Measurements from ENCODE around the gene TFF3. TPM values are rescaled to one million over a fixed set of nuclear protein-coding genes. Genes with fewer than 3 reads are reported as not detected.

The TFF3 gene
- total RNA-seq, 2 donors from 2014 or later = not detected

- Mint-ChIP-seq H3K36me3 (ENCODE audit: insufficient read depth in 2 of 2) (no peaks in the 10 kb centered on the region), H3K27me3 (ENCODE audit: low read depth) (no peaks in the 10 kb centered on the region), H3K27ac (no peak overlapping the region), H3K9me3 (no peaks in the 10 kb centered on the region), H3K4me1 (ENCODE audit: low read depth) (peaks cover 15% of the 10 kb centered on the region), H3K4me3 (no peak overlapping the region)
- DNase-seq (no peak), ATAC-seq (replicated peaks in 1 of 2) (no peak)
Measured at GRCh38 chr21:42312626-42313104, 2.5 kb downstream of the TFF3 start.

GRCh38 chr21:42311816-42312625, 3.2 kb downstream of the TFF3 start:
- peaks cover 15% of the 10 kb centered on the region for H3K4me1 Mint-ChIP-seq (ENCODE audit: low read depth)
- no peak for DNase-seq
- no peaks in the 10 kb centered on the region for H3K9me3 Mint-ChIP-seq
- H3K36me3 Mint-ChIP-seq (ENCODE audit: insufficient read depth in 2 of 2) = no peaks in the 10 kb centered on the region
- H3K27me3 Mint-ChIP-seq (ENCODE audit: low read depth) = peaks cover 2% of the 10 kb centered on the region
- no peak for ATAC-seq (replicated peaks in 1 of 2)
- no peak overlapping the region for H3K27ac Mint-ChIP-seq
- no peak overlapping the region for H3K4me3 Mint-ChIP-seq

DNA sequence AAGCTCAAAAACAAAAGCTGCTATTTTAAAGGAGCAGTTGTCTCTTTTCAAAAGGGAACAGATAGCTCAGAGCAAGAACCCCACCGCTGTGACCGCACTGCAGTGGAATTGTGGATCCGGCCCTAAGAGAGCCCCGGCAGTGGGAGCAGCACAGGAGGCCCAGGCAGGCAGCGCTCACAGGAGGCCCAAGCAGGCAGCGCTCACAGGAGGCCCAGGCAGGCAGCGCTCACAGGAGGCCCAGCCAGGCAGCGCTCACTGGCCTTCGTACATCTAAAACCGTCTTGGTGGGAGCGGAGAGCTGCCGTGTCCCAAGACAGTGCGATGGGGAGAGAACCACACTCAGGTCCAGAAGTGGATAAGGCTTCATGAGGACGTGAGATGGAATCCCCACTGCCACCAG, 4.0 kb downstream of the TFF3 start:
- no peak overlapping the region for H3K27ac Mint-ChIP-seq
- no peaks in the 10 kb centered on the region for H3K9me3 Mint-ChIP-seq
- peaks cover 15% of the 10 kb centered on the region for H3K4me1 Mint-ChIP-seq (ENCODE audit: low read depth)
- H3K36me3 Mint-ChIP-seq (ENCODE audit: insufficient read depth in 2 of 2) = no peaks in the 10 kb centered on the region
- no peak overlapping the region for H3K4me3 Mint-ChIP-seq
- ATAC-seq (replicated peaks in 1 of 2) (no peak), DNase-seq (no peak)
- peaks cover 5% of the 10 kb centered on the region for H3K27me3 Mint-ChIP-seq (ENCODE audit: low read depth)

DNA sequence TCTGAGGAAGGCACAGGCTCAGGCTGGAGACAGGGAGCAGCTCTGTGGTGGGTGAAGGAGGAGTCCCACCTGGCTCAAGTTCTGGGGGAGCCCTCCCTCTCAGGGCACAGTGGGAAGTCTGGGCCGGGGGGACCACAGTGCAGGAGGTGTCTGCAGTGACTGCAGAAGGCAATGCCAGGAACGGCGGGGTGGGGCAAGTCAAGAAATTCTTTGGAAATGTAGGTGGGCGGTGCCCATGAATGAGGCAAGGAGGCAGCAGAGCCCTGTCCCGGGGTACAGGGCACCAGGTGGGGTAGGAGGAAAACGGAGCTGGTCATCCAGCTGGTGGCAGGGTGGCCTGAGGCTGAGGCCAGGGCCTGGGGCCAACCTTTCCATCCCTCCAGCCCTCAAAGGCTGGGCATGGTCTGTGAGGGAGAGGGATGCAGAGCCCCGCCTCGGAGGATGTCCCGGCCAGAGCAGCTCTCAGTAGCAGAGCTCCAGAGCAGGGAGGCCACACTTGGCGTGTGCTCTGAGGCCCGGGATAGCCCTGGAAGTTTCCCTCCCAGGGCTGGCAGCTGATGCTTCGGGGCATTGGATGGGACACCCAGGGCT, 4.7 kb downstream of the TFF3 start:
- DNase-seq (no peak), ATAC-seq (replicated peaks in 1 of 2) (no peak)
- Mint-ChIP-seq H3K36me3 (ENCODE audit: insufficient read depth in 2 of 2) (no peaks in the 10 kb centered on the region), H3K27me3 (ENCODE audit: low read depth) (peaks cover 5% of the 10 kb centered on the region), H3K9me3 (no peaks in the 10 kb centered on the region), H3K27ac (no peak overlapping the region), H3K4me3 (no peak overlapping the region), H3K4me1 (ENCODE audit: low read depth) (peaks cover 15% of the 10 kb centered on the region)

- DNase-seq (peak; percentile 76 to 80), ATAC-seq (replicated peaks in 1 of 2) (peak; percentile 69 to 71)
- H3K4me1 Mint-ChIP-seq (ENCODE audit: low read depth) = peaks cover 15% of the 10 kb centered on the region
- H3K27ac Mint-ChIP-seq = no peak overlapping the region
- no peaks in the 10 kb centered on the region for H3K36me3 Mint-ChIP-seq (ENCODE audit: insufficient read depth in 2 of 2)
- no peaks in the 10 kb centered on the region for H3K9me3 Mint-ChIP-seq
- H3K27me3 Mint-ChIP-seq (ENCODE audit: low read depth) = peaks cover 5% of the 10 kb centered on the region
- peak overlapping the region in 1 of 2 donors; percentile 29 for H3K4me3 Mint-ChIP-seq
Measured at GRCh38 chr21:42309753-42310213, 5.4 kb downstream of the TFF3 start.

- Mint-ChIP-seq H3K36me3 (ENCODE audit: insufficient read depth in 2 of 2) (no peaks in the 10 kb centered on the region), H3K4me1 (ENCODE audit: low read depth) (peaks cover 15% of the 10 kb centered on the region), H3K9me3 (no peaks in the 10 kb centered on the region), H3K4me3 (no peak overlapping the region), H3K27ac (no peak overlapping the region), H3K27me3 (ENCODE audit: low read depth) (peaks cover 5% of the 10 kb centered on the region)
- DNase-seq (no peak), ATAC-seq (replicated peaks in 1 of 2) (peak; percentile 20 to 31)
Measured at GRCh38 chr21:42308914-42309752, 6.1 kb downstream of the TFF3 start.

DNA sequence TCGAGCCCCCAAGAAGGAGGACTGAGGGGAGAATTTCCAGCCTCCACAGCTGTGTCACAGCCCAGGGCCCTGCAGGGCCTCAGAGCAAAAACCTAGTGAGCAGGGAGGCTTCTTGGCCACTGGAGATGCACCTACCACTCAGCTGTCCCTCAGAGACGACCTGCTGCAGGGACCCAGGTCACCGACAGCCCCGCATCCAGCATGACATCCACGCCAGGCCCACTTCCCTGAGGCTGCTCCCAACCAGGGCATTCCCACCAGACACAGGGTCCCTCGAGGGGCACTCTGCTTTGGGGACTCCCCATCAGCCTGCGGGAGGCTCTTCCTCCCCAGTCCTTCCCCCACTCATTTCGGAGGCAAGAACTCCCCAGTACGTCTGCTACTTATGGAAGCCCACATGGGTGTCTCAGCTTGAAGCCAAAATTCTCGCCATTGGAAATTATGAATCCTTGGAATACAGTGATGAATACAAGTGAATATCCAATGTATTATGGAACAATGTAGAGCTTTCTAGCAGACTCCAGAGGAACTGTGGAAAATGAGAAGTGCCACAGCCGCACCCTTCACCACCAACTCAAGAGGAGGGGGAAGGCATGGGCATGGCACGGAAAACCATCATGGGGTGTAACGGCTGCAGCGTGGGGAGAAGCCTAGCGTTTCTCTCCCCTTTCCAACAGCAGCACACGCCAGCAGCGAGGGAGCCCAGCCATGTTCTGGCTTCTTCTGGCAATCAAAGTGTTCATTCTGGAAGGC, 6.9 kb downstream of the TFF3 start:
- Mint-ChIP-seq H3K27me3 (ENCODE audit: low read depth) (peaks cover 5% of the 10 kb centered on the region), H3K27ac (no peak overlapping the region), H3K36me3 (ENCODE audit: insufficient read depth in 2 of 2) (no peaks in the 10 kb centered on the region), H3K4me1 (ENCODE audit: low read depth) (peaks cover 15% of the 10 kb centered on the region), H3K4me3 (no peak overlapping the region), H3K9me3 (no peaks in the 10 kb centered on the region)
- ATAC-seq (replicated peaks in 1 of 2) (no peak), DNase-seq (no peak)

- H3K9me3 Mint-ChIP-seq = no peaks in the 10 kb centered on the region
- no peak for ATAC-seq (replicated peaks in 1 of 2)
- H3K27ac Mint-ChIP-seq = no peak overlapping the region
- H3K36me3 Mint-ChIP-seq (ENCODE audit: insufficient read depth in 2 of 2) = no peaks in the 10 kb centered on the region
- H3K4me3 Mint-ChIP-seq = no peak overlapping the region
- H3K4me1 Mint-ChIP-seq (ENCODE audit: low read depth) = peaks cover 15% of the 10 kb centered on the region
- DNase-seq = no peak
- H3K27me3 Mint-ChIP-seq (ENCODE audit: low read depth) = peaks cover 5% of the 10 kb centered on the region
Measured at GRCh38 chr21:42307106-42307505, 8.1 kb downstream of the TFF3 start.

DNA sequence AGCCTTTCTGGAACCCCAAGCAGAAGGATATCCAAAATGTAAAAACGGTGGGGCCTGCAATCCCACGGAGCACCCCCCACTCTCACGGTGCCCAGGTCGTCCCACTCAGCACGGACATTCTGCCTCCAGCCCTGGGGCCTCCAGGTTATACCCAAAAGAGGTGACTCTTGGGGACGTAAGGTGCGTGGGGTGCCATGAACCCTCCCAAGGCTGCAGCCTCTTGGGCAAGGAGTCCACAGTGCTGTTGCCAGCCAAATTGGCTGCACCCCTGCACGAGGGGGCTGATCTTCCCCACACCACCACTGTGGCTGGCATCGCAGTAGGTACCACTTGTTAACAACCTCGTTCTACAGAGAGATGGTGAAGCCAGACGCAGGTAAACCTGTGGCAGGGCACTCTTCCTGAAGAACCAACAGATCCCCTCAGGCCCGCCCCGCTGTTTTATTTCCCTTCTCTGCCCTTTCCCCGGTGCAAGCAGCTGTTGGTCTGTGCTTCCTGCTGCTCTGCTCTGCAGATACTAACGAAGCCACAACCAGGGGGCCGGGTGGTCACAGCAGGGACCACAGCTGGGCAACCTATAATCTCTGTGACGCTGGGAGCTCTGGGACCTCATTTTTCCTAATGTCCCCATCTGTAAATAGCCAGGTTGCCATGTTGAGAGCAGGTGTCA, 8.7 kb downstream of the TFF3 start:
- H3K4me1 Mint-ChIP-seq (ENCODE audit: low read depth) = peaks cover 15% of the 10 kb centered on the region
- DNase-seq (no peak), ATAC-seq (replicated peaks in 1 of 2) (no peak)
- H3K9me3 Mint-ChIP-seq = no peaks in the 10 kb centered on the region
- peaks cover 5% of the 10 kb centered on the region for H3K27me3 Mint-ChIP-seq (ENCODE audit: low read depth)
- H3K36me3 Mint-ChIP-seq (ENCODE audit: insufficient read depth in 2 of 2) = no peaks in the 10 kb centered on the region
- H3K4me3 Mint-ChIP-seq = no peak overlapping the region
- H3K27ac Mint-ChIP-seq = no peak overlapping the region

GRCh38 chr21:42305707-42306147, 9.5 kb downstream of the TFF3 start:
- H3K27me3 Mint-ChIP-seq (ENCODE audit: low read depth) = peaks cover 5% of the 10 kb centered on the region
- no peak overlapping the region for H3K4me3 Mint-ChIP-seq
- no peak for DNase-seq
- no peaks in the 10 kb centered on the region for H3K36me3 Mint-ChIP-seq (ENCODE audit: insufficient read depth in 2 of 2)
- peaks cover 15% of the 10 kb centered on the region for H3K4me1 Mint-ChIP-seq (ENCODE audit: low read depth)
- no peak overlapping the region for H3K27ac Mint-ChIP-seq
- no peaks in the 10 kb centered on the region for H3K9me3 Mint-ChIP-seq
- no peak for ATAC-seq (replicated peaks in 1 of 2)

- H3K9me3 Mint-ChIP-seq = no peaks in the 10 kb centered on the region
- H3K4me3 Mint-ChIP-seq = no peak overlapping the region
- peaks cover 11% of the 10 kb centered on the region for H3K4me1 Mint-ChIP-seq (ENCODE audit: low read depth)
- ATAC-seq (replicated peaks in 1 of 2) (peak in 1 of 2 donors; percentile 12), DNase-seq (no peak)
- H3K36me3 Mint-ChIP-seq (ENCODE audit: insufficient read depth in 2 of 2) = no peaks in the 10 kb centered on the region
- peaks cover 5% of the 10 kb centered on the region for H3K27me3 Mint-ChIP-seq (ENCODE audit: low read depth)
- no peak overlapping the region for H3K27ac Mint-ChIP-seq
Measured at GRCh38 chr21:42304556-42305454, 10.4 kb downstream of the TFF3 start.

All from activated T-cell treated with anti-CD3 and anti-CD28 coated beads, Interleukin-2, amount 50 U/mL, for 72 hours (primary cell).